ENCODE data around the gene ENTR1.
A peak's percentile ranks its signal among the peaks of the same experiment; 100 is the strongest.

ENTR1 gene, protein sequence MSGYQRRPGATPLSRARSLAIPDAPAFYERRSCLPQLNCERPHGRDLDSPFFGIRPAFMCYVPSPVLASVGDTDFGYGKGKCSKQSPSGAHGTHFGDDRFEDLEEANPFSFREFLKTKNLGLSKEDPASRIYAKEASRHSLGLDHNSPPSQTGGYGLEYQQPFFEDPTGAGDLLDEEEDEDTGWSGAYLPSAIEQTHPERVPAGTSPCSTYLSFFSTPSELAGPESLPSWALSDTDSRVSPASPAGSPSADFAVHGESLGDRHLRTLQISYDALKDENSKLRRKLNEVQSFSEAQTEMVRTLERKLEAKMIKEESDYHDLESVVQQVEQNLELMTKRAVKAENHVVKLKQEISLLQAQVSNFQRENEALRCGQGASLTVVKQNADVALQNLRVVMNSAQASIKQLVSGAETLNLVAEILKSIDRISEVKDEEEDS

GRCh38 chr9:136410500-136411287 is at the start of gene ENTR1, which contains the start of gene PMPCA:
ENTR1 (minus strand) TSS chr9:136410614; CDS start chr9:136410397, 217 bp downstream.
PMPCA (plus strand) TSS chr9:136410658; CDS start chr9:136410669, 11 bp downstream.
- peak; percentile 79 to 85 for DNase-seq

GRCh38 chr9:136459425-136459824 is 49.0 kb upstream of the ENTR1 start:
- DNase-seq = no peak

DNA sequence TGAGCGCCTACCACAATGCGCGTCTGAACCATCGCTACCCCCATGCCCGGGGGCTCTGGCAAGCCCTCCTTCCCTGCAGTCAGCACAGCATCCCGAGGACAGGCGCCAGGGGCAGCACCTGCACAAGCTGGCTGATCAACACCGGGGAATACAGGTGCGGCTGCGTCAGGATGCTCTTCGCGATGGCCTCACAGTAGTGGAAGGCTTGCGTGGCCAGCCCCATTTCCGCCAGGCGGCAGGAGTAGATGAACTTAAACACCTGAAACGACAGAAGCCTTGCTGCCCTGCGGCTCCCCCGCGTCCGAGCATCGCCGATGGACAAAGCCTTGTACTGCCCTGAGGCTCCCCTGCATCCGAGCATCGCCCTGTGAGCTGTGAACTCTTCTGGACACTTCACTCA is 46.9 kb upstream of the ENTR1 start:
- DNase-seq = no peak

- DNase-seq = no peak
Measured at GRCh38 chr9:136456258-136456657, 45.8 kb upstream of the ENTR1 start.

- DNase-seq = no peak
Measured at GRCh38 chr9:136455043-136456002, 44.9 kb upstream of the ENTR1 start.

GRCh38 chr9:136454026-136454796 is 43.8 kb upstream of the ENTR1 start:
- DNase-seq = no peak

GRCh38 chr9:136453326-136453725 is 42.9 kb upstream of the ENTR1 start:
- no peak for DNase-seq

GRCh38 chr9:136451221-136451877 is 40.9 kb upstream of the ENTR1 start:
- no peak for DNase-seq

DNA sequence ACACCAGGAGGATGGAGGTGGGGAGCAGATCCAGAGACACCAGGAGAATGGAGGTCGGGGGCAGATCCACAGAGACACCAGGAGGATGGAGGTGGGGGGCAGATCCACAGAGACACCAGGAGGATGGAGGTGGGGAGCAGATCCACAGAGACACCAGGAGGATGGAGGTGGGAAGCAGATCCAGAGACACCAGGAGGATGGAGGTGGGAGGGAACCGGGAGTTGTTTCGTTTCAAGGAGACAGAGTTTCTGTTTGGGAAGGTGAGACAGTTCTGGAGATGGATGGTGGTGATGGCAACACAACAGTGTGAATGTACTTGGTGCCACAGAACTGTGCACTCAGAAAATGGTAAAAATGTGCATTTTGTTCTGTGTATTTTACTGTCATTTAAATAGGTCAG is 38.2 kb upstream of the ENTR1 start:
- DNase-seq = no peak

DNA sequence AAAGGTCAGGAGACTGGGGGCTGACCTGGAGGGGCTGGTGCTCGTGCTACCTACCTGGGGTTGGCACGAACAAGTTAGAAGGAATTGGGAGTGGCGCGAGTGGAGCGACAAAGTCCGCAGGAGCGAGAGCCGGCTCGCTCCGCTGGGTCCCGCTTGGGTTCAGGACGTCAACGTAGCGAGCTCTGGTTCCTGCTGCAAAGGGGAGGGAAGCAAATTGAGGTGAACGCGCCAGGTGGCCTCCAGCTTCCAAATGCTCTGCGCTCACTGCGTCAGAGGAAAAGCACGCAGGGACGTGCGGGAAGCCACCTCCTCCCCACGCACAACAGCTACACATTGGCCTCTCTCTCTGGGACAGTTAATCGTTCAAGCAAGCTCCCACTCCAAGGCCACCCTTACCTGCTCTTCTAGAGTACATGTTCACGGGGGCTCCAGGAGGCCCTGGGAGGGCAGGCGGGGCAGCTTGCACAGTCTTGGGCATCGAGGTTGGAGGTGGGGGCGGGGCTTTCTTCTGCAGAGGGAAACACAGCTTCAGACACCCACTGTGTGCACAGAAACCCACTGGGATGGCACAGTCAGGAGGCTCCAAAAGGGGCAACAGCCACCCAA is 36.9 kb upstream of the ENTR1 start:
- no peak for DNase-seq

DNA sequence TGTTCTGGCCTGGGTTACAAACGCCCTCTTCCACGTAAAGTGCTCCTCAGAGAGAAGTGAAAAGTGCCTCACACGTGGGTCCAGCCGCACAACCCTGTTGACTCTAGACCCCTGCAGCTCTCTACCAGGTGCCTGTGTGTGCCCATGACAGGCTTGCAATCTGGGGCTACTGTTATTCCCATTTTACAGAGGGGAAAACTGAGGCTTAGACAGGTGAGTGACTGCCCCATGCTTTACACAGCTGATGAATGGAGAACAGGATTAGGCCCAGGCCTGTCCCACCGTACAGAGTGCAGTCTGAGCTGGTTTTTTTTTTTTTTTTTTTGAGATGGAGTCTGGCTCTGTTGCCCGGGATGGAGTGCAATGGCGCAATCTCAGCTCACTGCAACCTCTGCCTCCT is 35.4 kb upstream of the ENTR1 start:
- DNase-seq = no peak

DNA sequence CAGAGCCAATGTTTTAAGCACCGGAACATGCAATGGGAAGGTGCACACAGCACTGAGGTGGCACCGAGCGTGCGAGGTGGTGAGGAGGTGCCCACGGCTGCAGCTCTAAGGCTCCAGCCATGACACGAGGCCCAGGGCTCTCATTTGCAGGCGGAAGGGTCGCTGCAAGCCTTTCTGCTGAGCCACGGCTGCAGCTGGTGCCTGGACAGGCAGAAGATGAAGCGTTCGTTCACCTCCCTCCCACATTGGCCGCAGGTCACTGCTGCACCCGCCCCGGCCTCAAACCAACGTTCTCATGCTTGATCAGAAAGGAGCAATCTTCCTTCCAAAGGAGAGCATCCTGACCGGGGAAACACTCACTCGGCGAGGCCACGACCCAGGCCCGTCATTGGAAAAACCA is 33.7 kb upstream of the ENTR1 start:
- DNase-seq = no peak

GRCh38 chr9:136443687-136444086 is 33.3 kb upstream of the ENTR1 start:
- DNase-seq = no peak

- DNase-seq = no peak
Measured at GRCh38 chr9:136443087-136443486, 32.7 kb upstream of the ENTR1 start.

GRCh38 chr9:136442265-136442664 is 31.9 kb upstream of the ENTR1 start:
- no peak for DNase-seq

DNA sequence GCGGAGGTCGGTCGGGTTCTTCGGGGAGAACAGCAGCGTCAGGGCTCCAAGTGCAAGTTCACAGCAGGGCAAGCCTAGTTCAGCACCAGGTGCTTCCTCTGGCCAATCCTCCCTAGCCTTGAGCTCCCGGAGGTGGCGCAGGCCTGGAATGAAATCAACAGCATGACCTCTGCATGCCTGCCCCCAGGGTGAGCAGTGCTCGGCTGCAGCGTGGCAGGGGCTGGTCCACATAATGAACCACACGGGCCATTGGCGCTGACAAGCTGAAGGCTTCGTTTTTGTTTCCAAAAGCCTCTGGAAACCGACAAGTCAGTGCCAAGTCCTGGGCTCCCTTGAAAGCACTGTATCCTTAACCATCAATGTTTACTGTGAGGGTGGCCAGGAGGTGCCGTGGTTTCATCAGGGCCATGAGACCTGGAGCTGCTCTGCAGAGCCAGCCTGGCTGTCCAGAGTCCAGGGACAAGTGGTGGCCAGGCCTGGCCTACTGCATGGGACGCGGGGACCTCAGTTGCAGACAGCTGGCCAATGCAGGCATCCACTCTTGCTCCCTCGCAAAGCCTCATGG is 31.3 kb upstream of the ENTR1 start:
- DNase-seq = no peak

- no peak for DNase-seq
Measured at GRCh38 chr9:136441191-136441680, 30.8 kb upstream of the ENTR1 start.

GRCh38 chr9:136439481-136440408 is 29.3 kb upstream of the ENTR1 start, which contains the start of gene INPP5E:
INPP5E (minus strand) TSS chr9:136439845; CDS start chr9:136439419, 426 bp downstream.
- DNase-seq = peak; percentile 26 to 60
